ENCODE measurements around the gene CADPS. TPM values are rescaled to one million over a fixed set of nuclear protein-coding genes. Genes with fewer than 3 reads are reported as not detected.

The CADPS gene
- total RNA-seq, 1 experiment from 2014 or later: not detected

DNA sequence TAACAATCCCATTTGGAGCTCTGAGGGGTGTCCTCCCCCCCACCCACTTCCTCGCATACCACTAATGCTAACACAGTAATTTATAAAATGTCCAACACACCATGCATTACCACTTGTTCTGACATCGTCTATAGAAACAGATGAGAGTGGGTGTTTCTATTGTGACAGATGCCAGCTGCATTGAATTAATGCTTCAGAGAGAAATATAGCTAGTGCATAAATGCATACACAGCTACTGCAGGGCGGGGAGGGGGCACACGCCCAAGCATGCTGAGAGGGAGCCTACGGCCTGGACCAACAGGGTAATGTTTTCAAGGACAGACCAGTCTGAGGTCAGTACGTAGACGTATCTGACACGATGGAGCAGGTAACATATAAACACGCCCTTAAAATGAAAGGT, 395.9 kb downstream of the CADPS start:
- Histone ChIP-seq H3K9me3 (ENCODE audit: insufficient read depth, low read depth) (no peaks in the 10 kb centered on the region), H3K36me3 (ENCODE audit: low read depth) (no peaks in the 10 kb centered on the region), H4K20me1 (ENCODE audit: insufficient read depth) (no peaks in the 10 kb centered on the region), H3K4me3 (no peak overlapping the region), H3F3A (ENCODE audit: insufficient read depth, low read depth) (no peaks in the 10 kb centered on the region), H3K4me1 (replicated peaks; ENCODE audit: insufficient read depth) (no peaks in the 10 kb centered on the region), H3K27ac (no peak overlapping the region), H3K9me2 (ENCODE audit: insufficient read depth) (no peaks in the 10 kb centered on the region), H3K4me2 (no peak overlapping the region), H2AFZ (no peak overlapping the region), H3K79me2 (ENCODE audit: low read depth) (no peaks in the 10 kb centered on the region), H3K27me3 (ENCODE audit: insufficient read depth, low read depth) (peaks cover 12% of the 10 kb centered on the region; the same call in 1 of the 2 replicates)
- CTCF ChIA-PET: no interaction called here
- POLR2A ChIA-PET (ENCODE audit: unreplicated experiment): no interaction called here
- no peak for DNase-seq
- intact Hi-C loops (cut with micrococcal nuclease; ENCODE audit: unreplicated experiment): no loop called here
- TF ChIP-seq, protein P1, sequence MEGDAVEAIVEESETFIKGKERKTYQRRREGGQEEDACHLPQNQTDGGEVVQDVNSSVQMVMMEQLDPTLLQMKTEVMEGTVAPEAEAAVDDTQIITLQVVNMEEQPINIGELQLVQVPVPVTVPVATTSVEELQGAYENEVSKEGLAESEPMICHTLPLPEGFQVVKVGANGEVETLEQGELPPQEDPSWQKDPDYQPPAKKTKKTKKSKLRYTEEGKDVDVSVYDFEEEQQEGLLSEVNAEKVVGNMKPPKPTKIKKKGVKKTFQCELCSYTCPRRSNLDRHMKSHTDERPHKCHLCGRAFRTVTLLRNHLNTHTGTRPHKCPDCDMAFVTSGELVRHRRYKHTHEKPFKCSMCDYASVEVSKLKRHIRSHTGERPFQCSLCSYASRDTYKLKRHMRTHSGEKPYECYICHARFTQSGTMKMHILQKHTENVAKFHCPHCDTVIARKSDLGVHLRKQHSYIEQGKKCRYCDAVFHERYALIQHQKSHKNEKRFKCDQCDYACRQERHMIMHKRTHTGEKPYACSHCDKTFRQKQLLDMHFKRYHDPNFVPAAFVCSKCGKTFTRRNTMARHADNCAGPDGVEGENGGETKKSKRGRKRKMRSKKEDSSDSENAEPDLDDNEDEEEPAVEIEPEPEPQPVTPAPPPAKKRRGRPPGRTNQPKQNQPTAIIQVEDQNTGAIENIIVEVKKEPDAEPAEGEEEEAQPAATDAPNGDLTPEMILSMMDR (conservative IDR thresholded peaks at IDR 0.05): no peak
- no peak for TF ChIP-seq EZH2 (IDR thresholded peaks at IDR 0.05; ENCODE audit: low read depth)
- no TSS peak for BruUV-seq (replicated peaks)

DNA sequence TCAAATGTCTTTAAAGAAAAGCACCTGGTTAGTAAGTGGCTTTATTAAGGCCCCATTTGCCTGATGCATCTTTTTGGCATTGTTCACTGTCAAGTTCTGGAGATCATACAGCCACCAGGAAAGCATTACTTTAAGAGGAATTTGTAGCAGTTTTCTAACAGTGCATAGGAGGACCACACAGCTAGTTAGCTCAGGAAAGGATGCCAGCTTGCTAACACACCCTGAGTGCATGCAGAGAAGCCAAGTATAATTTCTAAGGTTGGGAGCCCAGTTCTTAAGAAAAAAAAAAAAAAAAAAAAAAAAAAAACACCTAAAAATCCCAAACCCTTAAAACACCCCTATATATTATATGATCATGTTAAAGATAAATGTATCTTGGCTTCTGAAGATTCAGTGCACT, 399.9 kb downstream of the CADPS start:
- CTCF ChIA-PET: no interaction called here
- DNase-seq: no peak
- H3K27ac ChIP-seq: no peak overlapping the region
- no peaks in the 10 kb centered on the region for H3K79me2 ChIP-seq (ENCODE audit: low read depth)
- peaks cover 12% of the 10 kb centered on the region; the same call in 1 of the 2 replicates for H3K27me3 ChIP-seq (ENCODE audit: insufficient read depth, low read depth)
- H3F3A ChIP-seq (ENCODE audit: insufficient read depth, low read depth): no peaks in the 10 kb centered on the region
- H3K4me1 ChIP-seq (replicated peaks; ENCODE audit: insufficient read depth): no peaks in the 10 kb centered on the region
- H2AFZ ChIP-seq: no peak overlapping the region
- POLR2A ChIA-PET (ENCODE audit: unreplicated experiment): no interaction called here
- no peaks in the 10 kb centered on the region for H3K9me2 ChIP-seq (ENCODE audit: insufficient read depth)
- H3K4me2 ChIP-seq: no peak overlapping the region
- intact Hi-C loops (cut with micrococcal nuclease; ENCODE audit: unreplicated experiment): no loop called here
- H3K4me3 ChIP-seq: no peak overlapping the region
- TF ChIP-seq EZH2 (IDR thresholded peaks at IDR 0.05; ENCODE audit: low read depth): no peak
- TF ChIP-seq, protein P1 (conservative IDR thresholded peaks at IDR 0.05): no peak
- no peaks in the 10 kb centered on the region for H3K36me3 ChIP-seq (ENCODE audit: low read depth)
- BruUV-seq (replicated peaks): no TSS peak
- no peaks in the 10 kb centered on the region for H4K20me1 ChIP-seq (ENCODE audit: insufficient read depth)
- no peaks in the 10 kb centered on the region for H3K9me3 ChIP-seq (ENCODE audit: insufficient read depth, low read depth)

DNA sequence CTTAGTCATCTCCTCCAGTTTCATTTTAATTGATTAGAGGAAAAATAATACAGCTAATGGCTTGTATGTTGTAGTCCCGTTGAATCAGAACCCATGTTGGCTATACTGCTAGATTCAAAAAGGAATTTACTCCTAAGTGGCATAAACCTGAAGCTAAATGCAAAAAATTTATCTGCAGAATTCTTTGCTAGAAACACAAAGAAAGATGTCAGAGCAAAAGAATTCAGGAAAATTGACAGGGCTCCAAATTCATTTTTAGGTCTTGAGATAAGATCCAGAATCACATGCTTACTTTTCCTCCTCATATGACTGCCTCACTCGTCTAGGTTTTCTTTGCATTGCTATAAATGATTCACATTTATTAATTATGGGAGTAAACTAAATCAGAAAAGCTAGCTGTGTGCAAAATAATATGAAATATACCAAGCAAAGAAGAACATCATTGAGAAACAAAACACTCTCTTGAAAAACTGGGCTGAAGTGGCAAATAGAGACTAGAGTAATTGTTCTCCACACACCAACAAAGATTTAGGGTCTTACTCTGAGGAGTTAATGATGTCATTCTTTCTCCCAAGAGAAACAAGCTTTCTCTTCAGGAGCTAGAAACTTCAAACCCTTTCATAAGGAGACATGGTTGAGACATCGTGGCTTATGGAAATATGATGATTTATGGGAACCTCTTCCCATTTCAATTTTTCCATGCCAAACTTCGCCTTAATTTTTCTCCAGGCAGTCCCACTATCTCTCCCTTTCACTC, 407.1 kb downstream of the CADPS start:
- TF ChIP-seq, protein P1 (conservative IDR thresholded peaks at IDR 0.05): no peak
- no peak for TF ChIP-seq EZH2 (IDR thresholded peaks at IDR 0.05; ENCODE audit: low read depth)
- Histone ChIP-seq H3K4me3 (no peak overlapping the region), H3K4me2 (no peak overlapping the region), H3K9me2 (ENCODE audit: insufficient read depth) (no peaks in the 10 kb centered on the region), H2AFZ (no peak overlapping the region), H3K27me3 (ENCODE audit: insufficient read depth, low read depth) (peaks cover 8% of the 10 kb centered on the region; the same call in 1 of the 2 replicates), H3F3A (ENCODE audit: insufficient read depth, low read depth) (no peaks in the 10 kb centered on the region), H3K79me2 (ENCODE audit: low read depth) (no peaks in the 10 kb centered on the region), H4K20me1 (ENCODE audit: insufficient read depth) (no peaks in the 10 kb centered on the region), H3K36me3 (ENCODE audit: low read depth) (no peaks in the 10 kb centered on the region), H3K27ac (no peak overlapping the region), H3K9me3 (ENCODE audit: insufficient read depth, low read depth) (no peaks in the 10 kb centered on the region), H3K4me1 (replicated peaks; ENCODE audit: insufficient read depth) (no peaks in the 10 kb centered on the region)
- intact Hi-C loops (cut with micrococcal nuclease; ENCODE audit: unreplicated experiment): no loop called here
- ChIA-PET CTCF (no interaction called here), POLR2A (ENCODE audit: unreplicated experiment) (interaction anchor here (0.6 kb wide), 1 partner anchor 563 kb away, joined by 9 read pairs; no protein-coding TSS in a partner anchor)
- no TSS peak for BruUV-seq (replicated peaks)
- no peak for DNase-seq

All from PC-9 (cell line).